ENCODE measurements around the gene OSBPL1A.

GRCh38 chr18:24342347-24342746, 55.3 kb downstream of the OSBPL1A start:
- TF ChIP-seq EZH2 (IDR thresholded peaks at IDR 0.05; ENCODE audit: borderline replicate concordance, low read length) (no peak), CTCF (conservative IDR thresholded peaks at IDR 0.05 in 1 of 2, IDR thresholded peaks at IDR 0.05 in 1 of 2; ENCODE audit: extremely low read depth in 1 of 2, insufficient read depth in 1 of 2, low read depth in 1 of 2, low read length in 2 of 2) (no peak)

Measured in mammary epithelial cell (primary cell).